Measurements from ENCODE around the gene PRLH.
A peak's percentile ranks its signal among the peaks of the same experiment; 100 is the strongest.

PRLH gene

DNA sequence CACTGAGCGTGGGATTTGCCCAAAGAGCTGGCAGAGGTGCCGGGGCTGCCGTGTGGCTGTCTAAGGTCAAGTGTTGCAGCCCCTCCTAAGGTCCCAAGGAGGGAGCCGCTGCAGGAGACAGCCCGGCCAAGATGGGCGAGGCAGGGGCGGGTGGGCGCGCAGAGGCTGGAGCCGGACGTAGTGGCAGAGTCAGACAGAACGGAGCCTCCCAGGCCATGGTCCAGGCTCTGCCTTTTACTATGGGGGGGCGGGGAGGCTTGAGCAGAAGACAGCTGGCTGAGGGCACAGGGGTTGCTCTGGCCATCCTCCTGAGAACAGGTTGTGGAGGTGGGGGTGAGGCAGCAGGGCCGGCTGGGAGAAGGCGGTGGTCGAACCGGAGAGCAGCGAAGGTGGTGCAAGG, 27.5 kb upstream of the PRLH start:
- DNase-seq (ENCODE audit: low spot score) (no peak), ATAC-seq (ENCODE audit: low read depth) (no peak)
- TF ChIP-seq, protein P1, sequence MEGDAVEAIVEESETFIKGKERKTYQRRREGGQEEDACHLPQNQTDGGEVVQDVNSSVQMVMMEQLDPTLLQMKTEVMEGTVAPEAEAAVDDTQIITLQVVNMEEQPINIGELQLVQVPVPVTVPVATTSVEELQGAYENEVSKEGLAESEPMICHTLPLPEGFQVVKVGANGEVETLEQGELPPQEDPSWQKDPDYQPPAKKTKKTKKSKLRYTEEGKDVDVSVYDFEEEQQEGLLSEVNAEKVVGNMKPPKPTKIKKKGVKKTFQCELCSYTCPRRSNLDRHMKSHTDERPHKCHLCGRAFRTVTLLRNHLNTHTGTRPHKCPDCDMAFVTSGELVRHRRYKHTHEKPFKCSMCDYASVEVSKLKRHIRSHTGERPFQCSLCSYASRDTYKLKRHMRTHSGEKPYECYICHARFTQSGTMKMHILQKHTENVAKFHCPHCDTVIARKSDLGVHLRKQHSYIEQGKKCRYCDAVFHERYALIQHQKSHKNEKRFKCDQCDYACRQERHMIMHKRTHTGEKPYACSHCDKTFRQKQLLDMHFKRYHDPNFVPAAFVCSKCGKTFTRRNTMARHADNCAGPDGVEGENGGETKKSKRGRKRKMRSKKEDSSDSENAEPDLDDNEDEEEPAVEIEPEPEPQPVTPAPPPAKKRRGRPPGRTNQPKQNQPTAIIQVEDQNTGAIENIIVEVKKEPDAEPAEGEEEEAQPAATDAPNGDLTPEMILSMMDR (IDR thresholded peaks at IDR 0.05; ENCODE audit: poor library complexity, severe bottlenecking) = no peak
- Histone ChIP-seq H3K4me1 (ENCODE audit: insufficient read depth, poor library complexity, severe bottlenecking) (peaks cover 3% of the 10 kb centered on the region), H3K27me3 (ENCODE audit: insufficient read depth, poor library complexity, severe bottlenecking) (no peaks in the 10 kb centered on the region), H3K9me3 (ENCODE audit: severe bottlenecking) (no peaks in the 10 kb centered on the region), H3K27ac (ENCODE audit: poor library complexity, severe bottlenecking) (no peak overlapping the region), H3K36me3 (ENCODE audit: low read depth) (no peaks in the 10 kb centered on the region), H3K4me3 (ENCODE audit: severe bottlenecking) (no peak overlapping the region)

- DNase-seq (ENCODE audit: low spot score) = no peak
- Histone ChIP-seq H3K27ac (ENCODE audit: poor library complexity, severe bottlenecking) (no peak overlapping the region), H3K4me3 (ENCODE audit: severe bottlenecking) (no peak overlapping the region), H3K27me3 (ENCODE audit: insufficient read depth, poor library complexity, severe bottlenecking) (no peaks in the 10 kb centered on the region), H3K4me1 (ENCODE audit: insufficient read depth, poor library complexity, severe bottlenecking) (peaks cover 3% of the 10 kb centered on the region), H3K9me3 (ENCODE audit: severe bottlenecking) (no peaks in the 10 kb centered on the region), H3K36me3 (ENCODE audit: low read depth) (no peaks in the 10 kb centered on the region)
- TF ChIP-seq, protein P1 (IDR thresholded peaks at IDR 0.05; ENCODE audit: poor library complexity, severe bottlenecking) = no peak
- ATAC-seq (ENCODE audit: low read depth) = no peak
Measured at GRCh38 chr2:237539681-237540080, 26.7 kb upstream of the PRLH start.

GRCh38 chr2:237540223-237540775, 26.1 kb upstream of the PRLH start:
- 0 out of 3 replicates have a peak, but pooled peaks have one; percentile 8 for ATAC-seq (ENCODE audit: low read depth)
- no peak overlapping the region for H3K27ac ChIP-seq (ENCODE audit: poor library complexity, severe bottlenecking)
- H3K4me3 ChIP-seq (ENCODE audit: severe bottlenecking) = no peak overlapping the region
- TF ChIP-seq, protein P1 (IDR thresholded peaks at IDR 0.05; ENCODE audit: poor library complexity, severe bottlenecking) = no peak
- DNase-seq (ENCODE audit: low spot score) = no peak
- H3K27me3 ChIP-seq (ENCODE audit: insufficient read depth, poor library complexity, severe bottlenecking) = no peaks in the 10 kb centered on the region
- H3K36me3 ChIP-seq (ENCODE audit: low read depth) = peaks cover under 1% of the 10 kb centered on the region; the same call in 1 of the 2 replicates
- H3K4me1 ChIP-seq (ENCODE audit: insufficient read depth, poor library complexity, severe bottlenecking) = peaks cover 3% of the 10 kb centered on the region
- H3K9me3 ChIP-seq (ENCODE audit: severe bottlenecking) = no peaks in the 10 kb centered on the region

GRCh38 chr2:237540823-237541222, 25.6 kb upstream of the PRLH start:
- ATAC-seq (ENCODE audit: low read depth) (peak; percentile 76), DNase-seq (ENCODE audit: low spot score) (no peak)
- TF ChIP-seq, protein P1 (IDR thresholded peaks at IDR 0.05; ENCODE audit: poor library complexity, severe bottlenecking) = no peak
- H3K4me1 ChIP-seq (ENCODE audit: insufficient read depth, poor library complexity, severe bottlenecking) = peaks cover 3% of the 10 kb centered on the region
- peaks cover 4% of the 10 kb centered on the region; the same call in 1 of the 2 replicates for H3K36me3 ChIP-seq (ENCODE audit: low read depth)
- no peak overlapping the region for H3K27ac ChIP-seq (ENCODE audit: poor library complexity, severe bottlenecking)
- no peak overlapping the region for H3K4me3 ChIP-seq (ENCODE audit: severe bottlenecking)
- H3K27me3 ChIP-seq (ENCODE audit: insufficient read depth, poor library complexity, severe bottlenecking) = no peaks in the 10 kb centered on the region
- H3K9me3 ChIP-seq (ENCODE audit: severe bottlenecking) = no peaks in the 10 kb centered on the region

DNA sequence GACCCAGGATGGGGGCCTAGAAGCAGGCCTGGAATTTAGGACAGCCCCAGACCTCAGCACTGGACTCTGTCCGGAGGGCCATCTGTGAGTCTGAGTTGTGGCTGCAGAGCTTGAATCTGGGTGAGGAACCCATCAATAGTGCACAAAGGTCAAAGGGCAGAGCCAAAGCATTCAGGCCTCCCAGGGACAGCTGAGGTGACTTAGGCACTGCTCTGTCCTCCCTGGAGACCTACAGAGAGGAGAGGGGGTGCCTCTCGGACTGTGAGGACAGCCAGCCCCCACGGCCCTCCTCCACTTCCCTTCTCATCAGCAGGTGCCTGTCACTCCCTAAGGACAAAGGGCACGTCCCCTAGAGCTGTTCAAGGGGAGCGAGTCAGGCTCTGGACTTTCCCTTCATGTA, 25.1 kb upstream of the PRLH start:
- Histone ChIP-seq H3K27ac (ENCODE audit: poor library complexity, severe bottlenecking) (no peak overlapping the region), H3K27me3 (ENCODE audit: insufficient read depth, poor library complexity, severe bottlenecking) (no peaks in the 10 kb centered on the region), H3K4me1 (ENCODE audit: insufficient read depth, poor library complexity, severe bottlenecking) (peaks cover 3% of the 10 kb centered on the region), H3K9me3 (ENCODE audit: severe bottlenecking) (no peaks in the 10 kb centered on the region), H3K36me3 (ENCODE audit: low read depth) (peaks cover 4% of the 10 kb centered on the region; the same call in 1 of the 2 replicates), H3K4me3 (ENCODE audit: severe bottlenecking) (no peak overlapping the region)
- ATAC-seq (ENCODE audit: low read depth) (peak; percentile 8; the same call in 1 of the 3 replicates), DNase-seq (ENCODE audit: low spot score) (no peak)
- TF ChIP-seq, protein P1 (IDR thresholded peaks at IDR 0.05; ENCODE audit: poor library complexity, severe bottlenecking) = no peak

Measured in RWPE2 (cell line).